A673 (cell line): ENCODE data around the gene CCN5. TPM values are rescaled to one million over a fixed set of nuclear protein-coding genes. Genes with fewer than 3 reads are reported as not detected.

ENCODE experiments used
- BruUV-seq: library from RNA; stranded (reverse); fragments of 400-500 nt; replicated peaks from 2 replicates; lab custom pipeline; 2021; lab: Mats Ljungman, UMichigan
- CTCF ChIA-PET: fragments of 300-600 bp; sonication (Branson Sonifier 250); formaldehyde crosslinking; loops from one replicate; lab custom pipeline; 2022; ENCODE audit warnings: antibody characterized with exemption; lab: Charles Lee
- POLR2A ChIA-PET: fragments of 300-600 bp; sonication (Branson Sonifier 250); formaldehyde crosslinking; loops from one replicate; lab custom pipeline; 2022; ENCODE audit warnings: antibody characterized with exemption; ENCODE audit not compliant: low non-redundant PET; lab: Charles Lee
- DNase-seq: peaks from one replicate; pipeline ENCODE4 v3.0.0-alpha.2; 2015; ENCODE audit warnings: low spot score
- H3K27ac ChIP-seq: fragments of 200-600 bp; sonication (generic); 2 replicates; pipeline ENCODE4 v1.5.1; 2016; ENCODE audit warnings: mixed run types, low read depth, mild to moderate bottlenecking, mixed read lengths, antibody characterized with exemption, low read length; ENCODE audit not compliant: poor library complexity, severe bottlenecking
- H3K27me3 ChIP-seq: fragments of 200-600 bp; sonication (generic); replicated peaks from 2 replicates; pipeline ENCODE4 v1.6.1; 2017; ENCODE audit warnings: mixed run types, low read depth, mild to moderate bottlenecking, mixed read lengths, antibody characterized with exemption, low read length; ENCODE audit not compliant: insufficient read depth, poor library complexity
- H3K36me3 ChIP-seq: fragments of 200-600 bp; sonication (generic); 2 replicates; pipeline ENCODE4 v1.6.1; 2016; ENCODE audit warnings: mixed run types, mild to moderate bottlenecking, mixed read lengths, antibody characterized with exemption, low read length; ENCODE audit not compliant: insufficient read depth, poor library complexity, severe bottlenecking
- H3K4me1 ChIP-seq: fragments of 200-600 bp; sonication (generic); 2 replicates; pipeline ENCODE4 v1.6.1; 2017; ENCODE audit warnings: mixed run types, mild to moderate bottlenecking, mixed read lengths, antibody characterized with exemption, low read length; ENCODE audit not compliant: insufficient read depth, poor library complexity, severe bottlenecking
- H3K4me3 ChIP-seq: fragments of 200-600 bp; sonication (generic); 2 replicates; pipeline ENCODE4 v1.5.1; 2016; ENCODE audit warnings: low read depth, mixed run types, mild to moderate bottlenecking, mixed read lengths, low read length; ENCODE audit not compliant: poor library complexity, severe bottlenecking
- H3K9me3 ChIP-seq: fragments of 200-600 bp; sonication (generic); 2 replicates; pipeline ENCODE4 v1.6.1; 2016; ENCODE audit warnings: mixed run types, low read depth, mild to moderate bottlenecking, mixed read lengths, antibody characterized with exemption, low read length; ENCODE audit not compliant: poor library complexity, severe bottlenecking
- CTCF ChIP-seq: fragments of 300-800, 200-600 bp; sonication (generic); conservative IDR thresholded peaks from 2 replicates; pipeline ENCODE4 v1.5.1; 2017; ENCODE audit warnings: low read depth, mild to moderate bottlenecking, antibody characterized with exemption, low read length, moderate library complexity, mixed read lengths
- EZH2 ChIP-seq: fragments of 200-600 bp; sonication (generic); IDR thresholded peaks from 2 replicates; pipeline ENCODE4 v1.6.1; 2017; ENCODE audit warnings: borderline replicate concordance, low read depth, mild to moderate bottlenecking, mixed read lengths, antibody characterized with exemption, low read length; ENCODE audit not compliant: poor library complexity, severe bottlenecking
- intact Hi-C: fragments of 100-400 bp; cut with micrococcal nuclease; formaldehyde crosslinking; loops from one replicate; pipeline ENCODE4 v1.10.0; 2022; ENCODE audit not compliant: unreplicated experiment
- total RNA-seq: library from RNA; stranded (reverse); gene quantifications from 2 replicates; pipeline ENCODE4 v1.2.3, GENCODE V29; 2021

CCN5 gene
- total RNA-seq, 1 experiment from 2014 or later, result not detected

- Histone ChIP-seq H3K27ac (no peak overlapping the region), H3K4me3 (no peak overlapping the region), H3K4me1 (peaks cover 12% of the 10 kb centered on the region), H3K27me3 (no peaks in the 10 kb centered on the region), H3K36me3 (no peaks in the 10 kb centered on the region), H3K9me3 (no peaks in the 10 kb centered on the region)
- BruUV-seq, result no TSS peak
- ChIA-PET POLR2A (no interaction called here), CTCF (no interaction called here)
- no peak for DNase-seq
- intact Hi-C loops, result no loop called here
- TF ChIP-seq CTCF, result no peak
- no peak for TF ChIP-seq EZH2
Observed at GRCh38 chr20:44701118-44701857, 13.9 kb upstream of the CCN5 start.

- DNase-seq, result no peak
- Histone ChIP-seq H3K27me3 (no peaks in the 10 kb centered on the region), H3K4me1 (peaks cover 12% of the 10 kb centered on the region), H3K9me3 (no peaks in the 10 kb centered on the region), H3K27ac (no peak overlapping the region), H3K4me3 (no peak overlapping the region), H3K36me3 (no peaks in the 10 kb centered on the region)
- ChIA-PET POLR2A (no interaction called here), CTCF (no interaction called here)
- TF ChIP-seq CTCF, result no peak
- TF ChIP-seq EZH2, result no peak
- BruUV-seq, result no TSS peak
- intact Hi-C loops, result no loop called here
Observed at GRCh38 chr20:44701858-44702256, 13.3 kb upstream of the CCN5 start.

GRCh38 chr20:44702776-44703175, 12.4 kb upstream of the CCN5 start:
- no peak overlapping the region for H3K27ac ChIP-seq
- no peak for DNase-seq

More at GRCh38 chr20:44702776-44703175, 12.4 kb upstream of the CCN5 start:
- intact Hi-C loops, result no loop called here
- no TSS peak for BruUV-seq
- H3K4me1 ChIP-seq, result peaks cover 12% of the 10 kb centered on the region
- CTCF ChIA-PET, result no interaction called here
- no peak overlapping the region for H3K4me3 ChIP-seq
- POLR2A ChIA-PET, result no interaction called here
- no peaks in the 10 kb centered on the region for H3K27me3 ChIP-seq
- TF ChIP-seq EZH2 (no peak), CTCF (no peak)
- no peaks in the 10 kb centered on the region for H3K36me3 ChIP-seq
- no peaks in the 10 kb centered on the region for H3K9me3 ChIP-seq
